ENCODE data around the gene CLEC16A. TPM values are rescaled to one million over a fixed set of nuclear protein-coding genes. Genes with fewer than 3 reads are reported as not detected.

The CLEC16A gene
- total RNA-seq, 1 experiment from 2014 or later, result 17.4 TPM

- Histone ChIP-seq H3K36me3 (ENCODE audit: insufficient read depth, low read length) (no peaks in the 10 kb centered on the region), H2AFZ (ENCODE audit: low read length) (no peak overlapping the region), H3K79me2 (ENCODE audit: low read length) (no peaks in the 10 kb centered on the region), H3K9ac (ENCODE audit: low read length) (no peak overlapping the region), H3K9me3 (ENCODE audit: low read length) (no peaks in the 10 kb centered on the region), H3K27ac (ENCODE audit: low read length) (no peak overlapping the region), H4K20me1 (ENCODE audit: insufficient read depth, low read depth, low read length) (no peaks in the 10 kb centered on the region), H3K4me2 (ENCODE audit: low read depth, low read length, poor library complexity, severe bottlenecking) (no peak overlapping the region), H3K9me2 (replicated peaks; ENCODE audit: insufficient read depth, low read length) (no peaks in the 10 kb centered on the region), H3K4me1 (ENCODE audit: low read length) (no peaks in the 10 kb centered on the region), H3K27me3 (ENCODE audit: low read length) (no peaks in the 10 kb centered on the region), H3K4me3 (ENCODE audit: low read length) (no peak overlapping the region)
- no peak for DNase-seq
Observed at GRCh38 chr16:11191665-11192064, 247.3 kb downstream of the CLEC16A start.

DNA sequence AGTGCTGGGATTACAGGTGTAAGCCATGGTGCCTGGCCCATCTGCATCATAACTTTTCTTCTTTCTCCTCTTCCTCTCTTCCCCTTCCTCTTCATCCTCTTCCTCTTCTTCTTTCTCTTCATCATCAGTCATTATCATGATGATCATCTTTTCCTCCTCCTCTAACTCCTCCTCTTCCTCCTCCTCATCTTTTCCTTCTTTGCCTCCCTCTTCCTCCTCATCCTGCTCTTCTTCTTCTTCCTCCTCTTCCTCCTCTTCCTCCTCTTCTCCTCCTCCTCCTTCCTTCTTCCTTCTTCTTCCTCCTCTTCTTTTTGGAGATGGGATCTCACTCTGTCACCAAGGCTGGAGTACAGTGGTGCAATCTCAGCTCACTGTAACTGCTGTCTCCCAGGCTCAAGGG lies 249.1 kb downstream of the CLEC16A start:
- Histone ChIP-seq H3K36me3 (ENCODE audit: insufficient read depth, low read length) (no peaks in the 10 kb centered on the region), H3K9me2 (replicated peaks; ENCODE audit: insufficient read depth, low read length) (no peaks in the 10 kb centered on the region), H4K20me1 (ENCODE audit: insufficient read depth, low read depth, low read length) (no peaks in the 10 kb centered on the region), H3K79me2 (ENCODE audit: low read length) (no peaks in the 10 kb centered on the region), H3K9me3 (ENCODE audit: low read length) (no peaks in the 10 kb centered on the region), H3K27me3 (ENCODE audit: low read length) (no peaks in the 10 kb centered on the region), H3K4me2 (ENCODE audit: low read depth, low read length, poor library complexity, severe bottlenecking) (no peak overlapping the region), H3K27ac (ENCODE audit: low read length) (no peak overlapping the region), H2AFZ (ENCODE audit: low read length) (no peak overlapping the region), H3K9ac (ENCODE audit: low read length) (no peak overlapping the region), H3K4me1 (ENCODE audit: low read length) (no peaks in the 10 kb centered on the region), H3K4me3 (ENCODE audit: low read length) (no peak overlapping the region)
- DNase-seq, result no peak

GRCh38 chr16:11194913-11195312 lies 250.5 kb downstream of the CLEC16A start:
- DNase-seq, result no peak
- H3K27me3 ChIP-seq (ENCODE audit: low read length), result no peaks in the 10 kb centered on the region
- no peak overlapping the region for H2AFZ ChIP-seq (ENCODE audit: low read length)

GRCh38 chr16:11196286-11196828 lies 252.0 kb downstream of the CLEC16A start:
- Histone ChIP-seq H3K36me3 (ENCODE audit: insufficient read depth, low read length) (no peaks in the 10 kb centered on the region), H2AFZ (ENCODE audit: low read length) (no peak overlapping the region), H3K4me3 (ENCODE audit: low read length) (no peak overlapping the region), H3K4me2 (ENCODE audit: low read depth, low read length, poor library complexity, severe bottlenecking) (no peak overlapping the region), H3K27ac (ENCODE audit: low read length) (no peak overlapping the region), H3K9me3 (ENCODE audit: low read length) (no peaks in the 10 kb centered on the region), H4K20me1 (ENCODE audit: insufficient read depth, low read depth, low read length) (no peaks in the 10 kb centered on the region), H3K9me2 (replicated peaks; ENCODE audit: insufficient read depth, low read length) (no peaks in the 10 kb centered on the region), H3K79me2 (ENCODE audit: low read length) (no peaks in the 10 kb centered on the region), H3K4me1 (ENCODE audit: low read length) (peaks cover 8% of the 10 kb centered on the region), H3K27me3 (ENCODE audit: low read length) (no peaks in the 10 kb centered on the region; the same call in 1 of the 2 replicates), H3K9ac (ENCODE audit: low read length) (no peak overlapping the region)
- DNase-seq, result no peak

More at GRCh38 chr16:11194913-11195312, 250.5 kb downstream of the CLEC16A start:
- H3K4me1 ChIP-seq (ENCODE audit: low read length), result no peaks in the 10 kb centered on the region
- no peak overlapping the region for H3K9ac ChIP-seq (ENCODE audit: low read length)
- no peaks in the 10 kb centered on the region for H3K9me2 ChIP-seq (replicated peaks; ENCODE audit: insufficient read depth, low read length)
- H3K79me2 ChIP-seq (ENCODE audit: low read length), result no peaks in the 10 kb centered on the region
- H3K27ac ChIP-seq (ENCODE audit: low read length), result no peak overlapping the region
- no peaks in the 10 kb centered on the region for H3K36me3 ChIP-seq (ENCODE audit: insufficient read depth, low read length)
- H3K9me3 ChIP-seq (ENCODE audit: low read length), result no peaks in the 10 kb centered on the region
- H4K20me1 ChIP-seq (ENCODE audit: insufficient read depth, low read depth, low read length), result no peaks in the 10 kb centered on the region
- no peak overlapping the region for H3K4me3 ChIP-seq (ENCODE audit: low read length)
- no peak overlapping the region for H3K4me2 ChIP-seq (ENCODE audit: low read depth, low read length, poor library complexity, severe bottlenecking)

- no peak overlapping the region for H3K4me3 ChIP-seq (ENCODE audit: low read length)
- no peaks in the 10 kb centered on the region for H3K9me2 ChIP-seq (replicated peaks; ENCODE audit: insufficient read depth, low read length)
- H4K20me1 ChIP-seq (ENCODE audit: insufficient read depth, low read depth, low read length), result 0 out of 2 replicates have a peak, but pooled peaks cover under 1% of the 10 kb centered on the region
- no peak overlapping the region for H3K27ac ChIP-seq (ENCODE audit: low read length)
- no peak for DNase-seq
- H2AFZ ChIP-seq (ENCODE audit: low read length), result no peak overlapping the region
- no peaks in the 10 kb centered on the region for H3K9me3 ChIP-seq (ENCODE audit: low read length)
- H3K27me3 ChIP-seq (ENCODE audit: low read length), result no peaks in the 10 kb centered on the region; the same call in 1 of the 2 replicates
- H3K4me2 ChIP-seq (ENCODE audit: low read depth, low read length, poor library complexity, severe bottlenecking), result no peak overlapping the region
- H3K36me3 ChIP-seq (ENCODE audit: insufficient read depth, low read length), result no peaks in the 10 kb centered on the region
- peaks cover 28% of the 10 kb centered on the region for H3K4me1 ChIP-seq (ENCODE audit: low read length)
- H3K79me2 ChIP-seq (ENCODE audit: low read length), result no peaks in the 10 kb centered on the region
- H3K9ac ChIP-seq (ENCODE audit: low read length), result no peak overlapping the region
Observed at GRCh38 chr16:11198375-11198774, 254.0 kb downstream of the CLEC16A start.

DNA sequence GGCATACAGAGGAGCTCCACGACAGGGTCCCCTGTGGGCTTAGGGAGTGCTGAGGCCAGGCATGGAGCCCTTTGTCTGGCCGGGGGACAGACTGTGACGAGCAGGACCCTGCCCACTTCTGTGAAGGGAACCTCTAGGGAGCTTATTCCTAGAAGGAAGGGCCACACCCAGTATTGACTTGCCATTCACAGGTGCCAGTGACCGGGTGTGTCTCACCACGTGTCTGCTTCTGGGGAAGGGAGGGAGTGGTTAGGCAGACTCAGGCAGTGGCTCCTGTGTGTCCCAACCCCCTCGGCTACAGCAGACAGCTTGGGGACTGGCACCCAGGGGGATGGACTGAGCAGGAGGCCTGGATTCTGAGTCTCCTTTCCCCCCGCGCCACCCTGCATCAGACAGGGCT lies 254.5 kb downstream of the CLEC16A start:
- H4K20me1 ChIP-seq (ENCODE audit: insufficient read depth, low read depth, low read length), result 0 out of 2 replicates have a peak, but pooled peaks cover 4% of the 10 kb centered on the region
- H3K79me2 ChIP-seq (ENCODE audit: low read length), result no peaks in the 10 kb centered on the region
- H3K9me2 ChIP-seq (replicated peaks; ENCODE audit: insufficient read depth, low read length), result no peaks in the 10 kb centered on the region
- H3K27ac ChIP-seq (ENCODE audit: low read length), result no peak overlapping the region
- H2AFZ ChIP-seq (ENCODE audit: low read length), result no peak overlapping the region
- no peak for DNase-seq
- no peaks in the 10 kb centered on the region for H3K9me3 ChIP-seq (ENCODE audit: low read length)
- H3K36me3 ChIP-seq (ENCODE audit: insufficient read depth, low read length), result no peaks in the 10 kb centered on the region
- H3K27me3 ChIP-seq (ENCODE audit: low read length), result no peaks in the 10 kb centered on the region; the same call in 1 of the 2 replicates
- no peak overlapping the region for H3K4me2 ChIP-seq (ENCODE audit: low read depth, low read length, poor library complexity, severe bottlenecking)
- H3K4me3 ChIP-seq (ENCODE audit: low read length), result no peak overlapping the region
- no peak overlapping the region for H3K9ac ChIP-seq (ENCODE audit: low read length)
- peaks cover 31% of the 10 kb centered on the region for H3K4me1 ChIP-seq (ENCODE audit: low read length)

GRCh38 chr16:11200592-11200991 lies 256.2 kb downstream of the CLEC16A start:
- no peak overlapping the region for H3K9ac ChIP-seq (ENCODE audit: low read length)

DNA sequence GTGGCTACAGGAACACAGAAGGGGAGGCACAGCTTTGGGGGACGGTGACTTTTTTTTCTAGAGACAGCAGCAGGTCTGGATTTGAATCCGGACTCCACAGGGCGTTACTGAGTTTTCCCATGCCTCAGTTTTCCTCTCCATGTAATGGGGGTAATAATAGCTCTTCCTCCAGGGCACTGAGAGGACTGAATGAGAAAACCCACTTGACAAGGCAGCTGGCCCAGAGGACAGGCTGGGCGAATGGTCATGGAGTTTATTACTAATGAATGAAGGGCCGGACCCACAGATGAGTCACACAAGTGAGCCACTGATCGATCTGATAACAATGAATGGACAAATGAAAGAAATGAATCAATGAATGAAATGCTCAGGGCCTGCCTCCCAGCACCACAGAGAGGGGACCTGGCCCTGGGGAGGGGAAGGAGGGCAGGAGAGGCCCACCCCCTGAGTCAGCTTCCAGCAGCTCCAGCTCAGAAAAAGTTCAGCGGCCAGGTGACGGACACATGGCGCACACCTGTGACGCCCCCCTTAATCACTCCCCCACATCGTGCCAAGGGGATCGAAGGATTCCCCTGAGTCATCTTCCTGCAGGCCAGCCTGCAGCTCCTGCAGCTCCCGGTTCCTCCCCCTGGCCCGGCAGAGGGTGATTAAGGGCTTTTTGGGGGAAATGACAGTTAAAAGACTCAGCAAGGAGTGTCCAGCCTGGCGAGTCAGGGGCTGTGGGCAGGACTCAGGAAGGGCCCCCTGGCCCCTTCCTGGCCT lies 257.3 kb downstream of the CLEC16A start:
- Histone ChIP-seq H3K4me2 (ENCODE audit: low read depth, low read length, poor library complexity, severe bottlenecking) (peak overlapping the region; percentile 39), H2AFZ (ENCODE audit: low read length) (no peak overlapping the region)

More at GRCh38 chr16:11200592-11200991, 256.2 kb downstream of the CLEC16A start:
- Histone ChIP-seq H3K9me2 (replicated peaks; ENCODE audit: insufficient read depth, low read length) (no peaks in the 10 kb centered on the region), H3K36me3 (ENCODE audit: insufficient read depth, low read length) (no peaks in the 10 kb centered on the region), H3K79me2 (ENCODE audit: low read length) (no peaks in the 10 kb centered on the region), H4K20me1 (ENCODE audit: insufficient read depth, low read depth, low read length) (0 out of 2 replicates have a peak, but pooled peaks cover 4% of the 10 kb centered on the region), H3K4me1 (ENCODE audit: low read length) (peaks cover 31% of the 10 kb centered on the region), H3K9me3 (ENCODE audit: low read length) (no peaks in the 10 kb centered on the region), H2AFZ (ENCODE audit: low read length) (no peak overlapping the region), H3K4me2 (ENCODE audit: low read depth, low read length, poor library complexity, severe bottlenecking) (no peak overlapping the region), H3K4me3 (ENCODE audit: low read length) (no peak overlapping the region), H3K27ac (ENCODE audit: low read length) (no peak overlapping the region), H3K27me3 (ENCODE audit: low read length) (no peaks in the 10 kb centered on the region; the same call in 1 of the 2 replicates)
- no peak for DNase-seq

More for the DNA sequence above, 257.3 kb downstream of the CLEC16A start:
- peaks cover 36% of the 10 kb centered on the region for H3K4me1 ChIP-seq (ENCODE audit: low read length)
- 0 out of 2 replicates have a peak, but pooled peaks cover 4% of the 10 kb centered on the region for H4K20me1 ChIP-seq (ENCODE audit: insufficient read depth, low read depth, low read length)
- no peaks in the 10 kb centered on the region for H3K9me3 ChIP-seq (ENCODE audit: low read length)
- no peaks in the 10 kb centered on the region for H3K9me2 ChIP-seq (replicated peaks; ENCODE audit: insufficient read depth, low read length)
- H3K27ac ChIP-seq (ENCODE audit: low read length), result no peak overlapping the region
- H3K27me3 ChIP-seq (ENCODE audit: low read length), result no peaks in the 10 kb centered on the region; the same call in 1 of the 2 replicates
- DNase-seq, result no peak
- no peak overlapping the region for H3K9ac ChIP-seq (ENCODE audit: low read length)
- H3K4me3 ChIP-seq (ENCODE audit: low read length), result no peak overlapping the region
- H3K79me2 ChIP-seq (ENCODE audit: low read length), result no peaks in the 10 kb centered on the region
- no peaks in the 10 kb centered on the region for H3K36me3 ChIP-seq (ENCODE audit: insufficient read depth, low read length)

Measured in Karpas-422 (cell line).